ENCODE measurements around the gene CDCA7.

Gene CDCA7

GRCh38 chr2:173353556-173353955, 1.1 kb upstream of the CDCA7 start:
- TF ChIP-seq, protein P1, sequence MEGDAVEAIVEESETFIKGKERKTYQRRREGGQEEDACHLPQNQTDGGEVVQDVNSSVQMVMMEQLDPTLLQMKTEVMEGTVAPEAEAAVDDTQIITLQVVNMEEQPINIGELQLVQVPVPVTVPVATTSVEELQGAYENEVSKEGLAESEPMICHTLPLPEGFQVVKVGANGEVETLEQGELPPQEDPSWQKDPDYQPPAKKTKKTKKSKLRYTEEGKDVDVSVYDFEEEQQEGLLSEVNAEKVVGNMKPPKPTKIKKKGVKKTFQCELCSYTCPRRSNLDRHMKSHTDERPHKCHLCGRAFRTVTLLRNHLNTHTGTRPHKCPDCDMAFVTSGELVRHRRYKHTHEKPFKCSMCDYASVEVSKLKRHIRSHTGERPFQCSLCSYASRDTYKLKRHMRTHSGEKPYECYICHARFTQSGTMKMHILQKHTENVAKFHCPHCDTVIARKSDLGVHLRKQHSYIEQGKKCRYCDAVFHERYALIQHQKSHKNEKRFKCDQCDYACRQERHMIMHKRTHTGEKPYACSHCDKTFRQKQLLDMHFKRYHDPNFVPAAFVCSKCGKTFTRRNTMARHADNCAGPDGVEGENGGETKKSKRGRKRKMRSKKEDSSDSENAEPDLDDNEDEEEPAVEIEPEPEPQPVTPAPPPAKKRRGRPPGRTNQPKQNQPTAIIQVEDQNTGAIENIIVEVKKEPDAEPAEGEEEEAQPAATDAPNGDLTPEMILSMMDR (IDR thresholded peaks at IDR 0.05; ENCODE audit: low read depth, low read length) = no peak
- DNase-seq (ENCODE audit: extremely low read depth, low read depth) = no peak

- no peak for DNase-seq (ENCODE audit: extremely low read depth, low read depth)
- TF ChIP-seq, protein P1 (IDR thresholded peaks at IDR 0.05; ENCODE audit: low read depth, low read length) = no peak
Measured at GRCh38 chr2:173354073-173354581, 545 bp upstream of the CDCA7 start.

DNA sequence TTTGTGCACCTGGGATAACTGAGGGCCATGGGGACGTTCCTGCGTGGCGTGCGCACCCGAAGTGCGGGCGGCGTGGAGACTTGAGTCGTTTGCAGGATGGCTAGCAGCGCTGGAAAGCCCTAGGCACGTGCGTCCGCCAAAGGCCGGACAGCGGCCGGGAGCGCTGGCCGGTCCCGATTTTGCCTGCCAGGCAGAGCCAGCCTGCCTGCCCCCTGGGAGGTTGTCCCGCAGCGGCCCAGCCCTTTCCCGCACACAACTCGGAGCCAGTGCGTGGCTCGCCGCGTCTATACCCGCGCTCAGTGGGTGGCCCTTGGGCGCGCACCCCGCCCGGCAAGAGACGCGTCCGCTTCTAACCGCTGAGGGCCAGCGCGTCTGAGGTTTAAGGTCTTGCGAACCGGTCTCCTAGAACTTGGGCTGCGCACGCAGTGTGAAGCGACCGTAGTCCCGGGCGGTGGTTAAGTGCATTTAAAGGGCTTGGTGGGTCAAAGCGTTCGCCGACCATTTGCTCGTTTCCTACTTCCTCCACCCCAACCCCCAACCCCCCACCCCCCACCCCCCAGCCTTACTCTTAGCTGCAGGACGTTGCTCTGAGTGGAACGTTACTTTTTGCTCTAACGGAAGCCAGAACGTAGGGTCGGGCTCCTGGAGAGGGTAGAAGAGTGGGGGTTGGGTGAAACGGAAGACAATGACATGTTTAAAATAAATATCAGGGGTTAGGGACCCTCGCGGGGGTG, 627 bp downstream of the CDCA7 start:
- TF ChIP-seq, protein P1 (IDR thresholded peaks at IDR 0.05; ENCODE audit: low read depth, low read length) = no peak
- DNase-seq (ENCODE audit: extremely low read depth, low read depth) = no peak

GRCh38 chr2:173355866-173356508, 1.3 kb downstream of the CDCA7 start:
- TF ChIP-seq, protein P1 (IDR thresholded peaks at IDR 0.05; ENCODE audit: low read depth, low read length) = no peak
- no peak for DNase-seq (ENCODE audit: extremely low read depth, low read depth)

GRCh38 chr2:173357346-173357745, 2.7 kb downstream of the CDCA7 start:
- TF ChIP-seq, protein P1 (IDR thresholded peaks at IDR 0.05; ENCODE audit: low read depth, low read length) = no peak
- no peak for DNase-seq (ENCODE audit: extremely low read depth, low read depth)

GRCh38 chr2:173358616-173359015, 3.9 kb downstream of the CDCA7 start:
- TF ChIP-seq, protein P1 (IDR thresholded peaks at IDR 0.05; ENCODE audit: low read depth, low read length) = no peak
- no peak for DNase-seq (ENCODE audit: extremely low read depth, low read depth)

- DNase-seq (ENCODE audit: extremely low read depth, low read depth) = no peak
- TF ChIP-seq, protein P1 (IDR thresholded peaks at IDR 0.05; ENCODE audit: low read depth, low read length) = no peak
Measured at GRCh38 chr2:173359231-173359630, 4.6 kb downstream of the CDCA7 start.

Measured in AG09319 (cell line).